KMS-11 (cell line): ENCODE results near the gene WNT2B.

Source experiments
- H2AFZ ChIP-seq: fragments of 200-600 bp; sonication (generic); 2 replicates; pipeline ENCODE4 v1.6.1; 2016; ENCODE audit warnings: antibody characterized with exemption, mixed run types, low read depth
- H3K27ac ChIP-seq: fragments of 200-600 bp; sonication (generic); 2 replicates; pipeline ENCODE4 v1.6.1; 2016; ENCODE audit warnings: mild to moderate bottlenecking, mixed run types
- H3K27me3 ChIP-seq: fragments of 200-600 bp; sonication (generic); 2 replicates; pipeline ENCODE4 v1.6.1; 2017; ENCODE audit warnings: mild to moderate bottlenecking, low read depth, mixed run types, moderate library complexity; ENCODE audit not compliant: insufficient read depth
- H3K36me3 ChIP-seq: fragments of 200-600 bp; sonication (generic); 2 replicates; pipeline ENCODE4 v1.6.1; 2017; ENCODE audit warnings: mild to moderate bottlenecking, mixed run types; ENCODE audit not compliant: insufficient read depth
- H3K4me1 ChIP-seq: fragments of 200-600 bp; sonication (generic); 2 replicates; pipeline ENCODE4 v1.6.1; 2016; ENCODE audit warnings: mild to moderate bottlenecking, low read depth, mixed run types; ENCODE audit not compliant: poor library complexity, severe bottlenecking
- H3K4me2 ChIP-seq: fragments of 200-600 bp; sonication (generic); 2 replicates; pipeline ENCODE4 v1.7.0; 2016; ENCODE audit warnings: mild to moderate bottlenecking, mixed run types
- H3K4me3 ChIP-seq: fragments of 200-600 bp; sonication (generic); IDR thresholded peaks from 2 replicates; pipeline ENCODE4 v1.6.1; 2017; ENCODE audit warnings: low read depth, low read length, mixed read lengths; ENCODE audit not compliant: insufficient read depth
- H3K79me2 ChIP-seq: fragments of 200-600 bp; sonication (generic); 2 replicates; pipeline ENCODE4 v1.6.1; 2016; ENCODE audit warnings: low read depth, mixed run types; ENCODE audit not compliant: insufficient read depth
- H3K9ac ChIP-seq: fragments of 200-600 bp; sonication (generic); 2 replicates; pipeline ENCODE4 v1.6.1; 2016; ENCODE audit warnings: mild to moderate bottlenecking, mixed run types
- H4K20me1 ChIP-seq: fragments of 200-600 bp; sonication (generic); 2 replicates; pipeline ENCODE4 v1.6.1; 2016; ENCODE audit warnings: mild to moderate bottlenecking, mixed run types; ENCODE audit not compliant: insufficient read depth
- TF ChIP-seq, protein P1 (sequence below): fragments of 200-600 bp; sonication (generic); conservative IDR thresholded peaks from 2 replicates; pipeline ENCODE4 v1.6.1; 2017; ENCODE audit warnings: low read depth, mild to moderate bottlenecking, antibody characterized with exemption, low read length, moderate library complexity, mixed read lengths

The WNT2B gene

DNA sequence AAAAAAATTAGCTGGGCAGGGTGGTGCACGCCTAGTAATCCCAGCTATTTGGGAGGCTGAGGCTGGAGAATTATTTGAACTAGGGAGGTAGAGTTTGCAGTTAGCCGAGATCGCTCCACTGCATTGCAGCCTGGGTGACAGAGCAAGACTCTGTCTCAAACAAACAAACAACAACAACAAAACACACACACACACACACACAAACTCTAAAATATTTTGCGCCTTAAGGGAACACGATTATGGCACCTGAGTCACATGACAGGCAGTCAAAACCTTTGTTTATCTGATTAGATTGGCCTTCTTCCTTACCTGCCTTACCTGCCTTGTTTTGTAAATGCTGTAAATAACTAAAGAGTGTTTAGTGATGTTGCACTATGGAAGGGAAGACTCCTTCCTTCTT is 20.6 kb upstream of the WNT2B start:
- no peaks in the 10 kb centered on the region for H4K20me1 ChIP-seq
- no peaks in the 10 kb centered on the region for H3K27me3 ChIP-seq
- no peaks in the 10 kb centered on the region for H3K4me1 ChIP-seq
- no peak overlapping the region for H2AFZ ChIP-seq
- H3K9ac ChIP-seq: no peak overlapping the region
- no peaks in the 10 kb centered on the region for H3K79me2 ChIP-seq
- no peaks in the 10 kb centered on the region for H3K36me3 ChIP-seq
- TF ChIP-seq, protein P1, sequence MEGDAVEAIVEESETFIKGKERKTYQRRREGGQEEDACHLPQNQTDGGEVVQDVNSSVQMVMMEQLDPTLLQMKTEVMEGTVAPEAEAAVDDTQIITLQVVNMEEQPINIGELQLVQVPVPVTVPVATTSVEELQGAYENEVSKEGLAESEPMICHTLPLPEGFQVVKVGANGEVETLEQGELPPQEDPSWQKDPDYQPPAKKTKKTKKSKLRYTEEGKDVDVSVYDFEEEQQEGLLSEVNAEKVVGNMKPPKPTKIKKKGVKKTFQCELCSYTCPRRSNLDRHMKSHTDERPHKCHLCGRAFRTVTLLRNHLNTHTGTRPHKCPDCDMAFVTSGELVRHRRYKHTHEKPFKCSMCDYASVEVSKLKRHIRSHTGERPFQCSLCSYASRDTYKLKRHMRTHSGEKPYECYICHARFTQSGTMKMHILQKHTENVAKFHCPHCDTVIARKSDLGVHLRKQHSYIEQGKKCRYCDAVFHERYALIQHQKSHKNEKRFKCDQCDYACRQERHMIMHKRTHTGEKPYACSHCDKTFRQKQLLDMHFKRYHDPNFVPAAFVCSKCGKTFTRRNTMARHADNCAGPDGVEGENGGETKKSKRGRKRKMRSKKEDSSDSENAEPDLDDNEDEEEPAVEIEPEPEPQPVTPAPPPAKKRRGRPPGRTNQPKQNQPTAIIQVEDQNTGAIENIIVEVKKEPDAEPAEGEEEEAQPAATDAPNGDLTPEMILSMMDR: no peak
- H3K27ac ChIP-seq: no peak overlapping the region
- no peak overlapping the region for H3K4me3 ChIP-seq
- H3K4me2 ChIP-seq: no peak overlapping the region

DNA sequence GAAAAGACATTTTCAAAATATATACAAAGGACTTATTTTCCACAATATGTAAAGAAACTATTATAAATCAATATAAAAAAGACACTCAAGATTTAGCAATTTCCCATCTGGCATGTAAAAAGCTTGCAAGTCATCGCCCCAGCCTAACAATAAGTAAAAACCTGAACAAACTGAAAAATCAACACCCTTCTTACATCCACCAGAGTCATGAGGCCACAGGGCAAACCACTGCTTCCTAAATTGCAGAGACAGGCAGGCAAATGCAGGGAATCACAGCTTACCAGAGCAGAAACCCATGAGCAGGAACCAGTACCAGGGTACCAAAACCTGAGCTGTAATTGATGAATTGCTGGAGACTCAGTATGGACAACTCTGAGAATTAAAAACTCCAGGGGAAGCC is 16.7 kb upstream of the WNT2B start:
- no peaks in the 10 kb centered on the region for H4K20me1 ChIP-seq
- no peak overlapping the region for H2AFZ ChIP-seq
- no peaks in the 10 kb centered on the region for H3K79me2 ChIP-seq
- H3K4me2 ChIP-seq: no peak overlapping the region
- no peak overlapping the region for H3K9ac ChIP-seq
- no peak overlapping the region for H3K27ac ChIP-seq
- H3K36me3 ChIP-seq: no peaks in the 10 kb centered on the region
- TF ChIP-seq, protein P1: no peak
- H3K27me3 ChIP-seq: no peaks in the 10 kb centered on the region
- no peak overlapping the region for H3K4me3 ChIP-seq
- H3K4me1 ChIP-seq: no peaks in the 10 kb centered on the region

DNA sequence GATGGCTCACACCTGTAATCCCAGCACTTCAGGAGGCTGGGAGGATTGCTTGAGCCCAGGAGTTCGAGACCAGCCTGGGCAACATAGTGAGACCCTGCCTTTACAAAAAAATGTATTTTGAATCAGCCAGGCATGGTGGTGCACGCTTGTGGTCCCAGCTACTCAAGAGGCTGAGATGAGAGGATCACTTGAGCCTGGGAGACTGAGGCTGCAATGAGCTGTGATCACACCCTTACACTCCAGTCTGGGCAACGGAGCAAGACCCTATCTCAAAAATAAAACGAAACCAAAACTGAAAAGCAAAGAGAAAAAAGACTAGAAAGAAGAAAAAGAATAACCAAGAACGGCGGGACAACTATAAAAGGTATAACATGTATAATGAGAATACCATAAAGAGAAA is 15.4 kb upstream of the WNT2B start:
- Histone ChIP-seq H3K79me2 (no peaks in the 10 kb centered on the region), H4K20me1 (no peaks in the 10 kb centered on the region), H3K4me2 (no peak overlapping the region), H3K27me3 (no peaks in the 10 kb centered on the region), H3K27ac (no peak overlapping the region), H3K9ac (no peak overlapping the region), H3K36me3 (no peaks in the 10 kb centered on the region), H2AFZ (no peak overlapping the region), H3K4me3 (no peak overlapping the region), H3K4me1 (no peaks in the 10 kb centered on the region)
- TF ChIP-seq, protein P1: no peak

DNA sequence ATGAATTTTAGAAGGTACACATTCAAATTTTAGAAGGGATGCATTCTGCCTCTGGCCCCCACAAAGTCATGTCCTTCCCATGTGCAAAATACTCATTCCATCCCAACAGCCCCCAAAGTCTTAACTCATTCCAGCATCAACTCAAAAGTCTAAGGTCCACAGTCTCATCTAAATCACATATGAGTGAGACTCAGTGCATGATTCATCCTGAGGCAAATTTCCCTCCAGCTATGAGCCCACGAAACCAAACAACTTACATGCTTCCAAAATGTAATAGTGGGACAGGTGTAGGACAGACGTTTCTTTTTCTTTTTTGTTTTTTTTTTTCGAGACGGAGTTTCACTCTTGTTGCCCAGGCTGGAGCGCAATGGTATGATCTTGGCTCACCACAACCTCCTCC is 12.5 kb upstream of the WNT2B start:
- Histone ChIP-seq H2AFZ (no peak overlapping the region), H3K79me2 (no peaks in the 10 kb centered on the region), H3K27ac (no peak overlapping the region), H3K27me3 (no peaks in the 10 kb centered on the region), H3K4me1 (no peaks in the 10 kb centered on the region), H3K9ac (no peak overlapping the region), H3K4me2 (no peak overlapping the region), H3K36me3 (no peaks in the 10 kb centered on the region), H4K20me1 (no peaks in the 10 kb centered on the region), H3K4me3 (no peak overlapping the region)
- TF ChIP-seq, protein P1: no peak
